Endothelial cell of umbilical vein (primary cell): ENCODE data around the gene COQ3.

Experiments
- EZH2 ChIP-seq: IDR thresholded peaks from 2 replicates; pipeline ENCODE4 v1.6.1; 2012; ENCODE audit warnings: borderline replicate concordance, low read depth, mild to moderate bottlenecking, moderate library complexity, low read length, inconsistent platforms; ENCODE audit not compliant: severe bottlenecking
- FOS ChIP-seq: IDR thresholded peaks from 2 replicates; pipeline ENCODE4 v1.6.1; 2011; ENCODE audit warnings: mild to moderate bottlenecking, low read length, moderate library complexity, borderline replicate concordance; ENCODE audit not compliant: insufficient read depth
- GATA2 ChIP-seq: IDR thresholded peaks from 2 replicates; pipeline ENCODE4 v1.7.0; 2011; ENCODE audit warnings: low read depth, mild to moderate bottlenecking, moderate library complexity, mixed read lengths, low read length; ENCODE audit not compliant: insufficient read length, insufficient read depth
- JUN ChIP-seq: IDR thresholded peaks from 2 replicates; pipeline ENCODE4 v1.6.1; 2011; ENCODE audit warnings: borderline replicate concordance, low read depth; ENCODE audit not compliant: insufficient read length, insufficient read depth
- MYC ChIP-seq: IDR thresholded peaks from one replicate; pipeline ENCODE4 v1.6.1; 2011; ENCODE audit warnings: mild to moderate bottlenecking, low read depth, low read length
- POLR2A ChIP-seq: IDR thresholded peaks from 2 replicates; pipeline ENCODE4 v1.6.1; 2012; ENCODE audit warnings: low read depth, mild to moderate bottlenecking, control low read depth, low read length
- POLR2AphosphoS5 ChIP-seq: IDR thresholded peaks from 2 replicates; pipeline ENCODE4 v1.6.1; 2012; ENCODE audit warnings: low read depth, mild to moderate bottlenecking, control low read depth, low read length, moderate library complexity; ENCODE audit not compliant: insufficient read depth
- TF ChIP-seq, protein P1 (sequence below), 2 donors: IDR thresholded peaks; 1 replicate in 1 of 2; 2 replicates in 1 of 2; pipeline ENCODE4 v1.5.1; 2011; ENCODE audit warnings: low read length in 2 of 2, mild to moderate bottlenecking in 2 of 2, moderate library complexity in 2 of 2, control low read depth in 1 of 2, inconsistent platforms in 1 of 2, low read depth in 1 of 2; ENCODE audit not compliant: insufficient read depth in 1 of 2; ENCODE audit errors: extremely low read depth in 1 of 2
- TF ChIP-seq, protein P2 (sequence below): IDR thresholded peaks from 2 replicates; pipeline ENCODE4 v1.6.1; 2011; ENCODE audit not compliant: insufficient read depth, insufficient read length

DNA sequence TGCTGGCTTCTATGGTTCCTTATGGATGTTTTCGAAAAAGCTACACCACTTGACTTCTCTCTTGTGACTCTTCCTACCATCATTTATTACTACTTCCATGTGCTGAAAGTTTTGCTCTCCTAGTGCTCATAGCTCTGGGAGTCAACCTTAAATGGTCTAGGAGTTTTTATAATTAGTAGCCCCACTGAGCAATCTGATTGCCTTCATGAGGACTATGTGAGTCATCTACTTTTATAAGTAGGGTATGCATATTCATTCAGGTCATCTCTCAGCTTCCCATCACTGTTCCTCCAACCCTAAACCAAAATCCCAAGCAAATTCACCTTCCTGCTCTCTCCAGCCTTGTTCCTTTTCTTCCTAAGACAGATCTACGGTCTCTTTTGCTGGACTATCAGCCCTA is 27.1 kb downstream of the COQ3 start:
- TF ChIP-seq EZH2 (no peak), POLR2AphosphoS5 (no peak), POLR2A (no peak), GATA2 (no peak), FOS (no peak), MYC (no peak), JUN (no peak)
- TF ChIP-seq, protein P1, sequence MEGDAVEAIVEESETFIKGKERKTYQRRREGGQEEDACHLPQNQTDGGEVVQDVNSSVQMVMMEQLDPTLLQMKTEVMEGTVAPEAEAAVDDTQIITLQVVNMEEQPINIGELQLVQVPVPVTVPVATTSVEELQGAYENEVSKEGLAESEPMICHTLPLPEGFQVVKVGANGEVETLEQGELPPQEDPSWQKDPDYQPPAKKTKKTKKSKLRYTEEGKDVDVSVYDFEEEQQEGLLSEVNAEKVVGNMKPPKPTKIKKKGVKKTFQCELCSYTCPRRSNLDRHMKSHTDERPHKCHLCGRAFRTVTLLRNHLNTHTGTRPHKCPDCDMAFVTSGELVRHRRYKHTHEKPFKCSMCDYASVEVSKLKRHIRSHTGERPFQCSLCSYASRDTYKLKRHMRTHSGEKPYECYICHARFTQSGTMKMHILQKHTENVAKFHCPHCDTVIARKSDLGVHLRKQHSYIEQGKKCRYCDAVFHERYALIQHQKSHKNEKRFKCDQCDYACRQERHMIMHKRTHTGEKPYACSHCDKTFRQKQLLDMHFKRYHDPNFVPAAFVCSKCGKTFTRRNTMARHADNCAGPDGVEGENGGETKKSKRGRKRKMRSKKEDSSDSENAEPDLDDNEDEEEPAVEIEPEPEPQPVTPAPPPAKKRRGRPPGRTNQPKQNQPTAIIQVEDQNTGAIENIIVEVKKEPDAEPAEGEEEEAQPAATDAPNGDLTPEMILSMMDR (IDR thresholded peaks at IDR 0.05; ENCODE audit: extremely low read depth in 1 of 2, insufficient read depth in 1 of 2, low read depth in 1 of 2, low read length in 2 of 2) = no peak
- TF ChIP-seq, protein P2, sequence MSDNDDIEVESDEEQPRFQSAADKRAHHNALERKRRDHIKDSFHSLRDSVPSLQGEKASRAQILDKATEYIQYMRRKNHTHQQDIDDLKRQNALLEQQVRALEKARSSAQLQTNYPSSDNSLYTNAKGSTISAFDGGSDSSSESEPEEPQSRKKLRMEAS = no peak
